GM12878 (cell line): ENCODE measurements around the gene CISTR. TPM values are rescaled to one million over a fixed set of nuclear protein-coding genes. Genes with fewer than 3 reads are reported as not detected.

ENCODE experiments used
- ATAC-seq: fragments of 200-7000 bp; cut with Tn5 transposase; 3 replicates; pipeline ENCODE4 v1.9.1; 2020; ENCODE audit warnings: mild to moderate bottlenecking, moderate library complexity
- BruUV-seq: library from RNA; stranded (reverse); fragments of 400-500 nt; replicated peaks from 2 replicates; lab custom pipeline; 2021; lab: Mats Ljungman, UMichigan
- CTCF ChIA-PET: fragments of 300-600 bp; sonication (Branson Sonifier 250); formaldehyde crosslinking; extraction: SDS; loops from one replicate; lab custom pipeline; 2021; ENCODE audit warnings: inconsistent platforms; lab: Yijun Ruan, JAX
- POLR2A ChIA-PET: fragments of 350-600 bp; formaldehyde crosslinking; extraction: SDS; loops from one replicate; lab custom pipeline; 2021; ENCODE audit warnings: inconsistent platforms; lab: Charles Lee
- RAD21 ChIA-PET: fragments of 300-600 bp; sonication (Branson Sonifier 250); formaldehyde crosslinking; loops from one replicate; lab custom pipeline; 2023; ENCODE audit warnings: antibody characterized with exemption; ENCODE audit not compliant: unreplicated experiment; lab: Charles Lee
- SMC1A ChIA-PET: fragments of 300-600 bp; sonication (Branson Sonifier 250); formaldehyde crosslinking; loops from one replicate; lab custom pipeline; 2023; ENCODE audit not compliant: unreplicated experiment, uncharacterized antibody; lab: Charles Lee
- DNase-seq: peaks from one replicate; pipeline ENCODE4 v3.0.0-alpha.2; 2011; ENCODE audit warnings: low read depth, low spot score
- FAIRE-seq: peaks from 3 replicates; lab custom pipeline; 2011; peaks lifted over from hg19 to GRCh38; lab: Jason Lieb, UNC
- H2AFZ ChIP-seq: 2 replicates; pipeline ENCODE4 v1.6.0; 2011; ENCODE audit warnings: low read depth, low read length, control low read depth; ENCODE audit not compliant: control insufficient read depth
- H3K27ac ChIP-seq: 2 replicates; pipeline ENCODE4 v1.5.1; 2011; ENCODE audit warnings: control low read depth; ENCODE audit not compliant: control insufficient read depth, insufficient read depth
- H3K27me3 ChIP-seq, 2 experiments: replicated peaks in 1 of 2; 2 replicates each; pipeline versions ENCODE4 v1.6.0 to v1.6.1; 2011; ENCODE audit warnings: low read length in 1 of 2; ENCODE audit not compliant: control insufficient read depth in 2 of 2, insufficient read depth in 2 of 2
- H3K36me3 ChIP-seq, 2 experiments: 2 replicates each; pipeline ENCODE4 v1.5.1; 2011; ENCODE audit warnings: low read length in 1 of 2; ENCODE audit not compliant: control insufficient read depth in 2 of 2, insufficient read depth in 2 of 2
- H3K4me1 ChIP-seq: 2 replicates; pipeline ENCODE4 v1.6.1; 2011; ENCODE audit warnings: mild to moderate bottlenecking, low read length, moderate library complexity, mixed read lengths; ENCODE audit not compliant: control insufficient read depth, insufficient read depth
- H3K4me2 ChIP-seq: 2 replicates; pipeline ENCODE4 v1.6.0; 2011; ENCODE audit warnings: control low read depth; ENCODE audit not compliant: control insufficient read depth, insufficient read depth
- H3K4me3 ChIP-seq: fragments of 200-600 bp; sonication (generic); 2 replicates; pipeline ENCODE4 v1.5.1; 2016
- H3K79me2 ChIP-seq: 2 replicates; pipeline ENCODE4 v1.6.0; 2011; ENCODE audit warnings: low read length; ENCODE audit not compliant: control insufficient read depth, insufficient read depth
- H3K9ac ChIP-seq: 2 replicates; pipeline ENCODE4 v1.8.0; 2011; ENCODE audit warnings: low read length, control low read depth, mixed read lengths; ENCODE audit not compliant: control insufficient read depth, insufficient read depth
- H3K9me3 ChIP-seq: replicated peaks from 3 replicates; pipeline ENCODE4 v1.5.1; 2011; ENCODE audit warnings: mild to moderate bottlenecking, low read length; ENCODE audit not compliant: control insufficient read depth, insufficient read depth
- H4K20me1 ChIP-seq: 2 replicates; pipeline ENCODE4 v1.6.0; 2011; ENCODE audit not compliant: control insufficient read depth, insufficient read depth
- ATF7 ChIP-seq: fragments of 450-650 bp; IDR thresholded peaks from 2 replicates; pipeline ENCODE4 v1.6.1; 2016; ENCODE audit warnings: low read depth, mild to moderate bottlenecking
- BCLAF1 ChIP-seq: fragments of 450-650 bp; IDR thresholded peaks from 2 replicates; pipeline ENCODE4 v1.6.1; 2017; ENCODE audit warnings: antibody characterized with exemption, mild to moderate bottlenecking, moderate library complexity
- CHD4 ChIP-seq: fragments of 200-600 bp; sonication (generic); IDR thresholded peaks from 2 replicates; pipeline ENCODE4 v1.6.1; 2016; ENCODE audit warnings: mild to moderate bottlenecking
- JUNB ChIP-seq: IDR thresholded peaks from 2 replicates; pipeline ENCODE4 v1.6.1; 2016; ENCODE audit warnings: antibody characterized with exemption, mild to moderate bottlenecking
- MEF2A ChIP-seq: IDR thresholded peaks from 2 replicates; pipeline ENCODE4 v1.6.1; 2011; ENCODE audit warnings: low read depth, mild to moderate bottlenecking, low read length, moderate library complexity; ENCODE audit not compliant: insufficient read depth
- NFIC ChIP-seq: IDR thresholded peaks from 2 replicates; pipeline ENCODE4 v1.6.1; 2012; ENCODE audit warnings: low read depth, mild to moderate bottlenecking, inconsistent platforms, low read length, moderate library complexity
- NRF1 ChIP-seq: conservative IDR thresholded peaks from 2 replicates; pipeline ENCODE4 v1.6.1; 2011; ENCODE audit warnings: mild to moderate bottlenecking, low read depth, low read length, improper control_type of control experiment
- PAX8 ChIP-seq: fragments of 450-650 bp; IDR thresholded peaks from 2 replicates; pipeline ENCODE4 v1.6.1; 2017; ENCODE audit warnings: mild to moderate bottlenecking, moderate library complexity
- PML ChIP-seq: IDR thresholded peaks from 2 replicates; pipeline ENCODE4 v1.6.1; 2012; ENCODE audit warnings: low read length, inconsistent platforms
- POLR2AphosphoS5 ChIP-seq: IDR thresholded peaks from 2 replicates; pipeline ENCODE4 v1.6.1; 2011; ENCODE audit warnings: mild to moderate bottlenecking, low read length, inconsistent platforms
- SREBF1 ChIP-seq: IDR thresholded peaks from 2 replicates; pipeline ENCODE4 v1.6.1; 2012; ENCODE audit warnings: mild to moderate bottlenecking, low read length
- TAF1 ChIP-seq: IDR thresholded peaks from 2 replicates; pipeline ENCODE4 v1.6.1; 2011; ENCODE audit warnings: mild to moderate bottlenecking, low read depth, low read length, borderline replicate concordance
- TCF3 ChIP-seq: IDR thresholded peaks from 2 replicates; pipeline ENCODE4 v1.6.1; 2012; ENCODE audit warnings: low read depth, mild to moderate bottlenecking, low read length, borderline replicate concordance; ENCODE audit not compliant: insufficient read depth
- YY1 ChIP-seq: IDR thresholded peaks from 2 replicates; pipeline ENCODE4 v1.6.1; 2011; ENCODE audit warnings: low read depth, mild to moderate bottlenecking, low read length
- ZNF207 ChIP-seq: fragments of 450-650 bp; IDR thresholded peaks from 2 replicates; pipeline ENCODE4 v1.6.1; 2014; ENCODE audit warnings: antibody characterized with exemption, mild to moderate bottlenecking, borderline replicate concordance
- ZNF217 ChIP-seq: fragments of 450-650 bp; IDR thresholded peaks from 2 replicates; pipeline ENCODE4 v1.6.1; 2017; ENCODE audit warnings: antibody characterized with exemption, mild to moderate bottlenecking
- ZNF384 ChIP-seq: IDR thresholded peaks from 2 replicates; pipeline ENCODE4 v1.6.1; 2012; ENCODE audit warnings: low read depth, mild to moderate bottlenecking, low read length, improper control_type of control experiment, borderline replicate concordance
- whole genome bisulfite sequencing: methylation state at CpG from one replicate; pipeline ENCODE4 v1.1.6; 2016; ENCODE audit warnings: low lambda C conversion rate; ENCODE audit not compliant: insufficient replicate concordance, insufficient coverage; ENCODE audit errors: missing lambda C conversion rate; 5-methylcytosine and 5-hydroxymethylcytosine counted together
- in situ Hi-C: fragments of 300-500 bp; cut with MboI; formaldehyde crosslinking; loops from 9 replicates; pipeline ENCODE4 v1.14.3; 2018; ENCODE audit warnings: mixed read lengths
- intact Hi-C: fragments of 100-400 bp; cut with micrococcal nuclease; formaldehyde crosslinking; loops from one replicate; pipeline ENCODE4 v1.14.2; 2022; ENCODE audit not compliant: unreplicated experiment
- polyA plus RNA-seq, 11 experiments: library from polyadenylated mRNA; depleted of rRNA in 4 of 11; unstranded in 6 of 11; stranded (reverse) in 5 of 11; fragments of >200 nt; fragmentation: Nextera tagmentation in 4 of 11; fragmentation: Illumina TruSeq in 1 of 11; extraction: Ambion mirVana in 4 of 11; extraction: Trizol in 1 of 11; gene quantifications; 1 replicate in 1 of 11; 2 replicates in 10 of 11; pipeline versions ENCODE4 v1.2.1 to v1.2.3, GENCODE V29; 2011 to 2016; ENCODE audit warnings: inconsistent platforms in 2 of 11, missing spikeins in 2 of 11, low read depth in 1 of 11
- total RNA-seq, 4 experiments: library from RNA; depleted of rRNA in 3 of 4; stranded (reverse); fragments of >200 nt in 3 of 4; fragmentation: Illumina TruSeq in 1 of 4; extraction: Trizol in 1 of 4; gene quantifications; 2 replicates each; pipeline versions ENCODE4 v1.2.1 to v1.2.3, GENCODE V29; 2013 to 2021

CISTR gene
- total and polyA plus RNA-seq, 10 of the 15 experiments (the other 5 are each of a cell fraction or from before 2014, with no cell fraction given) = 0.26 TPM; not detected in 9

DNA sequence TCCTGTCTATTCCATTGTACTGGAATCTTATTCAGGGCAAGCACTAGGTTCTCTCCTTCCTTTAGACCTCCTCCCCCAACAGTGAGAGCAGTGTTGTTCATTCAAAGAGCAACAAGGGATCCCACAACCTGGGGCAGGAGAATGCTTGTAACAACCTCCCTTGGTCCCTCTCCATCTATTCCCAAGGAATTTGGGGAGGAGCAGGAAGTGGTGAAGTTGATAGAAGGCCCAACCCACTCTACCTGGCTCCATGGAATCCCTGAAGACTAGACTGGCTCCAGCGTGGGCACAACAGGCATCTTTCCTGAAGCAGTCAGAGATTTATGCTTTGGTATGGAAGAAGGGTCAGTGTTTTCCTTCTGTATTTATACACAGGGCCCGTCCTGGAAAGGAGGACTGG lies 33.4 kb upstream of the CISTR start:
- no peaks in the 10 kb centered on the region for H3K36me3 ChIP-seq
- no TSS peak for BruUV-seq
- H3K9me3 ChIP-seq = no peaks in the 10 kb centered on the region
- H4K20me1 ChIP-seq = no peaks in the 10 kb centered on the region
- no peaks in the 10 kb centered on the region for H3K79me2 ChIP-seq
- no peak overlapping the region for H3K27ac ChIP-seq
- intact Hi-C loops (no loop called here), in situ Hi-C loops (no loop called here)
- TF ChIP-seq CHD4 (no peak), PAX8 (no peak)
- CTCF ChIA-PET = no interaction called here
- no peak for DNase-seq
- no peak overlapping the region for H3K4me3 ChIP-seq
- SMC1A ChIA-PET = interaction anchor here (1.4 kb wide), 1 partner anchor 27 kb away, joined by 4 read pairs; no protein-coding TSS in a partner anchor
- ATAC-seq = no peak
- POLR2A ChIA-PET = no interaction called here
- H3K4me1 ChIP-seq = no peaks in the 10 kb centered on the region
- no peak overlapping the region for H3K9ac ChIP-seq
- 0% methylated on average over 2 of the region's 2 CpGs for WGBS
- no peak overlapping the region for H3K4me2 ChIP-seq
- FAIRE-seq = no peak
- no peaks in the 10 kb centered on the region; a peak in 1 of 4 replicates for H3K27me3 ChIP-seq
- RAD21 ChIA-PET = no interaction called here
- no peak overlapping the region for H2AFZ ChIP-seq

DNA sequence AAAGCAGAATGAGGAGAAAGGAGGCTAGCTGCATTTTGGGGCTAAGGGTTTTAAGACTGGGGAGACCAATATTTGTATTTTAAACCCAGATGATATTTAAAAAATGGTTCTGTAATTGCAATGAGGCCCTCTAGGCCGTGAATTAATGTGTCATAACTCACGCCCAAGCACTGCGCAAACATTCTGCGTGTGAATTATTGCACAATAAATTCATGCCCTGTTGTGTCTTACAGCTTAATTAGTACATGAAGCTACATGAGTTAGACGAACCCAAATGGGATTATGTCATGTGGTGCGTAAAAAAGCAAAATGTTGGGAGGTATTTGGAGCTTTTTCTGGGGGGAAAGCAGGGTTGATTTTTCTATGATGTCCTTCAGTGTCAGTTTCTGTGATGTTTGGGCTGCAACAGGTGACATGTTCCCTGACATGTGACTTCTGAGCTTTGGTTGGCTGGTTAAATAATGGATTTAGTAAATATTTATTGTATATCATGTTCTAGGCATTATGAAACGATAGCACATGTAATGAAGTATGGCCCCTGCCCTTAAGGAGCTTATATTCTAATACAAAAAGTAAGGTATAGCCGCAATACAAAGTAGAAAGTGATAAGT lies 30.4 kb upstream of the CISTR start:
- Histone ChIP-seq H4K20me1 (no peaks in the 10 kb centered on the region), H3K4me1 (no peaks in the 10 kb centered on the region), H3K4me2 (no peak overlapping the region), H3K9me3 (no peaks in the 10 kb centered on the region), H3K79me2 (no peaks in the 10 kb centered on the region), H3K27ac (no peak overlapping the region), H2AFZ (no peak overlapping the region), H3K27me3 (no peaks in the 10 kb centered on the region; a peak in 1 of 4 replicates), H3K9ac (no peak overlapping the region), H3K36me3 (no peaks in the 10 kb centered on the region), H3K4me3 (no peak overlapping the region)
- 32% methylated on average over 8 of the region's 8 CpGs for WGBS
- in situ Hi-C loops (no loop called here), intact Hi-C loops (no loop called here)
- ChIA-PET SMC1A (interaction anchor here (1.2 to 1.3 kb wide), 2 partner anchors 8 to 25 kb away, joined by 3 read pairs; no protein-coding TSS in a partner anchor), POLR2A (interaction anchor here (0.6 to 1.6 kb wide), 2 partner anchors 24 to 479 kb away, joined by 3 to 5 read pairs; no protein-coding TSS in a partner anchor), CTCF (interaction anchor here (0.5 to 3.8 kb wide), 8 partner anchors 8 to 204 kb away, joined by 3 to 16 read pairs (median 4); partner anchors contain the start of gene HOXC10), RAD21 (interaction anchor here (0.6 kb wide), 1 partner anchor 24 kb away, joined by 3 read pairs; no protein-coding TSS in a partner anchor)
- FAIRE-seq (no peak), ATAC-seq (no peak), DNase-seq (no peak)
- TF ChIP-seq POLR2AphosphoS5 (no peak), ATF7 (no peak), JUNB (no peak), ZNF207 (no peak), TCF3 (no peak), MEF2A (no peak), PML (no peak), ZNF217 (no peak), BCLAF1 (no peak), SREBF1 (no peak), NRF1 (no peak), NFIC (no peak), YY1 (no peak), TAF1 (no peak), ZNF384 (no peak)
- BruUV-seq = no TSS peak
